Progenitor cell of endocrine pancreas (in vitro differentiated cells): ENCODE measurements around the gene PGAP3. TPM values are rescaled to one million over a fixed set of nuclear protein-coding genes. Genes with fewer than 3 reads are reported as not detected.

Source experiments
- DNase-seq: peaks from one replicate; pipeline ENCODE4 v3.0.0; 2021; ENCODE audit warnings: low spot score; ENCODE audit not compliant: unreplicated experiment
- H3K27ac Mint-ChIP-seq: 2 replicates; pipeline ENCODE4 v1.8.0; 2021; ENCODE audit warnings: mild to moderate bottlenecking, moderate library complexity, mixed read lengths
- H3K27me3 Mint-ChIP-seq: 2 replicates; pipeline ENCODE4 v1.8.0; 2021; ENCODE audit warnings: mixed read lengths
- H3K36me3 Mint-ChIP-seq: 2 replicates; pipeline ENCODE4 v1.8.0; 2022; ENCODE audit warnings: mixed read lengths; ENCODE audit not compliant: insufficient read depth
- H3K4me1 Mint-ChIP-seq: 2 replicates; pipeline ENCODE4 v1.8.0; 2021; ENCODE audit warnings: low read depth, mixed read lengths
- H3K4me3 Mint-ChIP-seq: 2 replicates; pipeline ENCODE4 v1.8.0; 2021; ENCODE audit warnings: low read depth, mild to moderate bottlenecking, moderate library complexity, mixed read lengths
- H3K9me3 Mint-ChIP-seq: 2 replicates; pipeline ENCODE4 v1.8.0; 2021; ENCODE audit warnings: low read depth, mixed read lengths
- CTCF ChIP-seq: fragments of 200-600 bp; sonication (generic); IDR thresholded peaks from one replicate; pipeline ENCODE4 v1.5.0; 2021; ENCODE audit warnings: antibody characterized with exemption, mild to moderate bottlenecking; ENCODE audit not compliant: unreplicated experiment
- total RNA-seq: library from RNA; stranded (reverse); gene quantifications from 2 replicates; pipeline ENCODE4 v1.2.1, GENCODE V29; 2021

The PGAP3 gene
- total RNA-seq, 1 donor from 2014 or later = 40.1 TPM

GRCh38 chr17:39625198-39625785 lies 62.6 kb downstream of the PGAP3 start:
- Mint-ChIP-seq H3K27ac (no peak overlapping the region), H3K4me1 (peaks cover 7% of the 10 kb centered on the region), H3K4me3 (no peak overlapping the region)

GRCh38 chr17:39624313-39624712 lies 63.5 kb downstream of the PGAP3 start:
- Mint-ChIP-seq H3K4me3 (no peak overlapping the region), H3K36me3 (no peaks in the 10 kb centered on the region), H3K27me3 (peaks cover 68% of the 10 kb centered on the region), H3K4me1 (peaks cover 7% of the 10 kb centered on the region), H3K27ac (no peak overlapping the region), H3K9me3 (no peaks in the 10 kb centered on the region)
- TF ChIP-seq CTCF = no peak
- no peak for DNase-seq

More at GRCh38 chr17:39625198-39625785, 62.6 kb downstream of the PGAP3 start:
- TF ChIP-seq CTCF = no peak
- DNase-seq = no peak
- no peaks in the 10 kb centered on the region for H3K9me3 Mint-ChIP-seq
- H3K36me3 Mint-ChIP-seq = no peaks in the 10 kb centered on the region
- peaks cover 68% of the 10 kb centered on the region for H3K27me3 Mint-ChIP-seq

GRCh38 chr17:39623356-39623950 lies 64.4 kb downstream of the PGAP3 start:
- Mint-ChIP-seq H3K36me3 (no peaks in the 10 kb centered on the region), H3K4me3 (no peak overlapping the region), H3K9me3 (no peaks in the 10 kb centered on the region), H3K27ac (no peak overlapping the region), H3K4me1 (peaks cover 7% of the 10 kb centered on the region), H3K27me3 (peaks cover 69% of the 10 kb centered on the region)
- TF ChIP-seq CTCF = peak; percentile 86
- DNase-seq = peak; percentile 85

- H3K4me3 Mint-ChIP-seq = no peak overlapping the region
- H3K27ac Mint-ChIP-seq = no peak overlapping the region
- no peaks in the 10 kb centered on the region for H3K36me3 Mint-ChIP-seq
- peaks cover 65% of the 10 kb centered on the region for H3K27me3 Mint-ChIP-seq
- H3K4me1 Mint-ChIP-seq = peaks cover 5% of the 10 kb centered on the region
- TF ChIP-seq CTCF = no peak
- H3K9me3 Mint-ChIP-seq = no peaks in the 10 kb centered on the region
- DNase-seq = no peak
Observed at GRCh38 chr17:39622380-39623006, 65.4 kb downstream of the PGAP3 start.

- Mint-ChIP-seq H3K4me3 (no peak overlapping the region), H3K9me3 (no peaks in the 10 kb centered on the region), H3K4me1 (peaks cover 5% of the 10 kb centered on the region), H3K36me3 (no peaks in the 10 kb centered on the region), H3K27me3 (peaks cover 70% of the 10 kb centered on the region), H3K27ac (no peak overlapping the region)
- DNase-seq = peak; percentile 92
- peak; percentile 100 for TF ChIP-seq CTCF
Observed at GRCh38 chr17:39621523-39622379, 66.1 kb downstream of the PGAP3 start.
